Posterior cingulate gyrus (tissue), 11 donors: ENCODE data around the gene NCOA1.
"Not testable (repeated sequence)": the region's sequence is repeated elsewhere in the genome, so short reads cannot be mapped to it uniquely, and the experiment has no call there.

Experiments
- DNase-seq, 10 donors: peaks; one replicate each; pipeline versions ENCODE4 v3.0.0 to v3.0.0-alpha.2; 2020 to 2021; ENCODE audit warnings: mixed read lengths in 3 of 10
- intact Hi-C: fragments of 100-400 bp; cut with DNase I; formaldehyde crosslinking; loops from one replicate; pipeline ENCODE4 v1.15.1; 2023

Gene NCOA1

GRCh38 chr2:24530796-24531195, 39.7 kb downstream of the NCOA1 start:
- intact Hi-C loops: no loop called here
- DNase-seq: no peak

GRCh38 chr2:24531610-24532009, 40.6 kb downstream of the NCOA1 start:
- intact Hi-C loops, DNase-seq: not testable (repeated sequence)

DNA sequence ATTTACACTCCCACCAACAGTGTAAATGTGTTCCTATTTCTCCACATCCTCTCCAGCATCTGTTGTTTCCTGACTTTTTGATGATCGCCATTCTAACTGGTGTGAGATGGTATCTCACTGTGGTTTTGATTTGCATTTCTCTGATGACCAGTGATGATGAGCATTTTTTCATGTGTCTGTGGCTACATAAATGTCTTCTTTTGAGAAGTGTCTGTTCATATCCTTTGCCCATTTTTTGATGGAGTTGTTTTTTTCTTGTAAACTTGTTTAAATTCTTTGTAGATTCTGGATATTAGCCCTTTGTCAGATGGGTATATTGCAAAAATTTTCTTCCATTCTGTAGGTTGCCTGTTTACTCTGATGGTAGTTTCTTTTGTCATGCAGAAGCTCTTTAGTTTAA, 41.0 kb downstream of the NCOA1 start:
- intact Hi-C loops, DNase-seq: not testable (repeated sequence)

- intact Hi-C loops, DNase-seq: not testable (repeated sequence)
These were observed 42.5 kb downstream of the NCOA1 start for GRCh38 chr2:24533574-24533973.

DNA sequence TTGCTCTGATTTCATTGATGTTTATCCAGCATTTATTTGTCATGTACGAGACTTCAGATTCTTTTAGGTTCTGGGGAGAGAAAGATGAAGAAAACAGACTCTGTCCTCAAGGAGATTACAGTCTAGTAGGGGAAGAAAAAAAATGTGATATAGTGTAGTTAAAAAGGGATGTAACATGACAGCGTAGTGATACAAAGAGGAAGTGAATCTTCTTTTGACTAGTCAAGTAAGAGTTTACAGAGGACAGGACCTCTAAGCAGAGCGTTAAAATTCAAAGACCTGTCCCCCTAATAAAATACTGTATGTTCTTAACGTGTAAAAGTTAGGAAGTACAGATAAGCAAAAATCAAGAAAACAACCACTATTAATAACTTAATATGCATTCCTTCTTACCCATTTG, 47.7 kb downstream of the NCOA1 start:
- intact Hi-C loops: no loop called here
- DNase-seq: no peak

DNA sequence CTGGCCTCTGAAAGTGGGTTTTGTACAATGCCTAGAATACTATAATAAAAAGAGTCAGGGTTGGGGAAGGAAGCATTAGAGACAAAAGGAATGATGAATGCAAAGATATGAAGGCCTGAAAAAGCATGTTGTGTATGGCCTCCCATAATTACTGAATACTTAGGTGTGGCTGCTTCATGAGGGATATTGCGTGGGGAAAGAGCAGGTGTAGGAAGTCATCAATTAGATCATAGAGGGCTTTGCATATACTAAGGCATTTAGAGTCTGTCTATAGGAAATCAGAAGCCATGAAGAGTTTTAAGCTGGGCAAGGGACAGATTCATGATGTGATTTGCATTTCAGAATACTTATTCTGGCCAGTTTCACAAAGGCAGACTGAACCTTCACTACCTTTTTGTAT, 48.2 kb downstream of the NCOA1 start:
- intact Hi-C loops: no loop called here

GRCh38 chr2:24540011-24540477, 49.0 kb downstream of the NCOA1 start:
- no peak for DNase-seq
- intact Hi-C loops: no loop called here

More for the DNA sequence above, 48.2 kb downstream of the NCOA1 start:
- no peak for DNase-seq

DNA sequence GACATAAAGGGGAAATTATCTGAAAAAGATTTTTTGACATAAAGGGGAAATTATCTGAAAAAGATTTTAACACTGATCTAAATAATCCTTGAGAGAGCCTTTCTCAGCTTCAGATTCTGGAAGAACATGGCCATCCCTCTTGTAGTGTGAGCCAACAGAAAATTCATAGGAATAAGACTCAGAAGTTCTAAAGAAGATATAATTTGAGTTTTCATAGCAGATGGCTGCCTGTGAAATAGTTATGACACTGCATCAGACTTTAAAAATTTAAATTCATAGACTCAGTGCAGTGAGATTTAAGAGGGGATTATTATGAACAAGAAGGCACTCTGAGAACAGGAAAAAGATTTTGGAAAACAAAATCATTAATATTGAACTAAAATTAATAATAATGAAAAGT, 50.6 kb downstream of the NCOA1 start:
- intact Hi-C loops: no loop called here
- no peak for DNase-seq

- intact Hi-C loops: no loop called here
- no peak for DNase-seq
These were observed 51.3 kb downstream of the NCOA1 start for GRCh38 chr2:24542269-24542872.

DNA sequence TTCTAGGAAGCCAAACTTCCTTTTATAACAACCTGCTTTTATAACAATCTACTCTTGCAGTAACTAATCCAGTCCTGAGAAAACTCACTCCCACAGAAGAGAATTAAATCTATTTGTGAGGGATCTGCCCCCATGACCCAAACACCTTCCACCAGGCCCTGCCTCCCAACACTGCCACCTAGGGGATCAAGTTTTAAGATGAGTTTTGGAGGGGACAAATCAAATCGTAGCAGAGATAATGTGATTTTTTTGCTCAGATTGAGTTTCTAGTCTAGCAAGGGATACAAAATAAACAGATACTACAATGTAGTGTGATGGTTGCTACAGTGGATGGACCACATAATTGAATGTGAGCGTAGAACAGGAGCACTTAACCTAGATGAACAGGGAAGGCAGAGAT, 52.2 kb downstream of the NCOA1 start:
- no peak for DNase-seq
- intact Hi-C loops: no loop called here

DNA sequence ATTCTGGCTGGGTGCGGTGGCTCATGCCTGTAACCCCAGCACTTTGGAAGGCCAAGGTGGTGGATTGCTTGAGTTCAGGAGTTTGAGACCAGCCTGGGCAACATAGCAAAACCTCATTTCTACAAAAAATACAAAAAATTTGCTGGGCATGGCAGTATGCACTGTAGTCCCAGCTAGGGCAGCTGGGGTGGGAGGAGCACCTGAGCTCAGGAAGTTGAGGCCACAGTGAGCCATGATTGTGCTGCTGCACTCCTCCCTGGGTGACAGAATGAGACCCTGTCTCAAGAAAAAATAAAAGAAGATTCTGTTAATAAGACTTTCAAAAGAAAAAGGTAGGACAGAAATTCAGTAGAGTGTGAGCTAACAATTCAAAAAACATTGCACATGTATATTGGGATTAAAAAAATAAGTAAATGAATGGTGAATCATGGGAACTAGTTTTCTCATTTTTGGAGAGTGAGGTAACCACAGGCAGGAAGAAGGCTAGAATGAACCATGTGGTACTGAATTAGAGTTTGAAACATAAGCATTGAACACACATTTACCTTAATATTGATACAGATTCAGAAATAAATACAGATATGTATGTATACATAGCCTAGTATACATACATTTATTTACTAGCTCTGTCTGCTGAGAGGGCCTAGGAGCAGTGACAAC, 53.5 kb downstream of the NCOA1 start:
- DNase-seq: no peak
- intact Hi-C loops: no loop called here

DNA sequence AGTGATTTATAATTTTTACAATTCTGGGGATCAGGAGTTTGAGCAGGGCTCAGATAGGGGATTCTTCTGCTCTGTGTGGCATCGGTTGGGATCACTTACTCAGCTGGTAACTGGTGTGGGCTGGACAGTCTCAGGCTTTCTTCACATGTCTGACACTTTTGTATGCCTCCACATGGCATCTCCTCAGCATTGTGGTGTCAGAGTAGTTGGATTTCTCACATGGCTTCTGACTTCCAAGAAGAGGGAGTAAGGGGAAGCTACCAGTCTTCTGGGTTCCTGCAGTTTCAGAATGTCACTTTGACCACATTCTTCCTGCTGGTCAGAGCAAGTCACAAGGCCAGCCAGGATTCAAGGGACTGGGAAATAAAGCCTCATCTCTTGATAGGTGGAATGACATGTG, 55.6 kb downstream of the NCOA1 start:
- DNase-seq: no peak

DNA sequence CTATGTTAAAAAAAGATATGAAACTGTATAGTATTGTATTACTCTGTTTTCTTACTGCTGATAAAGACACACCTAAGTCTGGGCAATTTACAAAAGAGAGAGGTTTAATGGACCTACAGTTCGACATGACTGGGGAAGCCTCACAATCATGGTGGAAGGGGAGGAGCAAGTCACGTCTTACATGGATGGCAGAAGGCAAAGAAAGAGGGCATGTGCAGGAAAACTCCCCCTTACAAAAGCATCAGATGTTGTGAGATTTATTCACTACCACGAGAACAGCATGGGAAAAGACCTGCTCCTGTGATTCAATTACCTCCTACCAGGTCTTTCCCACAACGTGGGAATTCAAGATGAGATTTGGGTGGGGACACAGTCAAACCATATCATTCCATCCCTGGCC, 57.0 kb downstream of the NCOA1 start:
- intact Hi-C loops: no loop called here
- DNase-seq: no peak

More for the DNA sequence above, 55.6 kb downstream of the NCOA1 start:
- intact Hi-C loops: no loop called here

DNA sequence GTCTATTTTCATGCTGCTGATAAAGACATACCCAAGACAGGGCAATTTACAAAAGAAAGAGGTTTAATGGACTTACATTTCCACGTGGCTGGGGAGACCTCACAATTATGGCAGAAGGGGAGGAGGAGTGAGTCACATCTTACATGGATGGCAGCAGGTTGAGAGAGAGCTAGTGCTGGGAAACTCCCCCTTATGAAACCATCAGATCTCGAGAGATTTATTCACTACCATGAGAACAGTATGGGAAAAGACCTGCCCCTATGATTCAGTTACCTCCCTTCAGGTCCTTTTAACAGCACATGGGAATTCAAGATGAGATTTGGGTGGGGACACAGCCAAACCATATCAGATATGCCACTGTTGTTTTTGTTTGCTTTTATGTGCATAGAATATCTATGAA, 59.2 kb downstream of the NCOA1 start:
- DNase-seq, intact Hi-C loops: not testable (repeated sequence)

DNA sequence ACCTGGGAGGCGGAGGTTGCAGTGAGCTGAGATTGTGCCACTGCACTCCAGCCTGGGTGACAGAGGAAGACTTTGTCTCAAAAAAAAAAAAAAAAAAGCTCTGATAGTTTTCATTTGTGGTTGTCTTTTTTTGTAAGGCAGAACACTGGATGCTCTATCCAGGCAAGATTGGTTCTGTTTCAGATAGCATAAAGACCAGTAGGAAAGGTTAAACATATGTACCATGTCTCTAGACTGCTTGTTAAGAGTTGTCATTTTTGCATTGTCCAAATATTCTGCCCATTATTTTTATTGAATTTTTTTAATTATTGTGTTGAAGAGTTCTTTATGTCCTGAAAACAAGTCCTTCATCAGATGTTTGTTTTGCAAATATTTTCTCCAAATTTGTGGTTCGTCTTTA, 60.0 kb downstream of the NCOA1 start:
- no peak for DNase-seq
- intact Hi-C loops: no loop called here

- intact Hi-C loops: no loop called here
- no peak for DNase-seq
These were observed 61.8 kb downstream of the NCOA1 start for GRCh38 chr2:24552836-24553235.

GRCh38 chr2:24558781-24559472, 67.9 kb downstream of the NCOA1 start:
- intact Hi-C loops: no loop called here
- no peak for DNase-seq

- intact Hi-C loops: no loop called here
- DNase-seq: no peak
These were observed 68.5 kb downstream of the NCOA1 start for GRCh38 chr2:24559473-24560113.

- DNase-seq: peak in 2 of 10 donors; percentile 71 to 77
- intact Hi-C loops: no loop called here
These were observed 74.5 kb downstream of the NCOA1 start for GRCh38 chr2:24565537-24565936.

DNA sequence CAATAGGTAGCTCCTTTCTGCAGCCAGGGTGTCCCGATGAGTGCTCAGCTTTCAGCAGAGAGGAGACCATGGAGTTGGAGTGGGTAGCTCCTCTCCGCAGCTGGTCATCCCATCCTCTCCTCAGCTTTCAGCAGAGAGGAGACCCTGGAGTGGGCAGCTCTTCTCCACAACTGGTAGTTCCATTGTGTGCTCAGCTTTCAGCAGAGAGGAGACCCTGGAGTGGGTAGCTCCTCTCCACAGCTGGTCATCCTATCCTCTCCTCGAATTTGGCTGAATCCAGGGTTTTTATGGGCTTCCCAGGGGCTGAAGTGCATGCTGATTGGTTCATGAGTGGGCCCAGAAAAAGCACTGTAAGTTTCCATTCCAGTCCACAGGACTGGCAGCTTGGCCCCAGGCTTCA, 75.2 kb downstream of the NCOA1 start:
- intact Hi-C loops: no loop called here
- DNase-seq: no peak

DNA sequence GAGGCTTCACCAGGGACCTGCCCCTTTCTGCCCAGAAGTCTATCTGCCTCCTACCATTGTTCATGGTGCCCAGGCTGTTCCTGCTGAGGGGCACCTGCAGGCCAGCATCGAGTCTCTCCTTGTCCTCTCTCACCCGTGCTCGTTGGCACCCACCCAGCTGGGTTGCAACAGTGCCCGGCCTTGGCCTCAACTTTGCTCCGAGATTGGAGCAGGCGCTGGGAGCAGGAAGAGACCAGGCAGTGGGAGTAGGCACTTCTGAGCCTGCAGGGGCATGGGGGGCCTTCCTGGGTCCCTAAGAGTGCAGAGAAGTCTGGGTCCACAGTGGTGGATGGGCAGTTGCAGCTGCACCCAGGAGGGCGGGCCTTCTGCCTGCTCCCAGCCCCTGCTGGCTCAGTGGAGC, 75.6 kb downstream of the NCOA1 start:
- peak in 2 of 10 donors; percentile 43 to 79 for DNase-seq
- intact Hi-C loops: no loop called here
